OCI-M2 (cell line): ENCODE data around the gene TSPO.
A peak's percentile ranks its signal among the peaks of the same experiment; 100 is the strongest.
"Not testable (repeated sequence)": the region's sequence is repeated elsewhere in the genome, so short reads cannot be mapped to it uniquely, and the experiment has no call there.

ENCODE experiments used
- DNase-seq: peaks from one replicate; lab custom pipeline; 2025; ENCODE audit not compliant: unreplicated experiment; lab: John Stamatoyannopoulos, UW

TSPO gene

GRCh38 chr22:43151251-43152002 lies at the start of gene TSPO:
Gene TSPO, plus strand, starts transcription at chr22:43151559. Its CDS starts 7,680 bp downstream, at chr22:43159239.
- no peak for DNase-seq

GRCh38 chr22:43104056-43104625 lies 47.2 kb upstream of the TSPO start:
- DNase-seq: peak; percentile 58

DNA sequence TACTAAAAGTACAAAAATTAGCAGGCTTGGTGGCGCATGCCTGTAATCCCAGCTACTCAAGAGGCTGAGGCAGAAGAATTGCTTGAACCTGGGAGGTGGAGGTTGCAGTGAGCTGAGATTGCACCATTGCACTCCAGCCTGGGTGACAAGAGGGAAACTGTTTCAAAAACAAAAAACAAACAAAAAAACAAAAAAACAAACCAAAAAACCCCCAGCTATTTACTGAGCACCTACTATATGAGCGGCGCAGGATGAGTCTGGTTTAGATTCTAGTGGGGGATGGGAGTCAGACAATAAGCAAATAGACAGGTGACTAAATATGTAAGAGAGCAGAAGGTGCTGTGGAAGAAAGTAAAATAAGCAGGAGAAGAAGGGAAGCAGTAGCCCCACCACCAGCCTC lies 46.4 kb upstream of the TSPO start:
- not testable (repeated sequence) for DNase-seq

- no peak for DNase-seq
Measured at GRCh38 chr22:43106302-43106701, 45.1 kb upstream of the TSPO start.

GRCh38 chr22:43109511-43109910 lies 41.8 kb upstream of the TSPO start:
- no peak for DNase-seq

DNA sequence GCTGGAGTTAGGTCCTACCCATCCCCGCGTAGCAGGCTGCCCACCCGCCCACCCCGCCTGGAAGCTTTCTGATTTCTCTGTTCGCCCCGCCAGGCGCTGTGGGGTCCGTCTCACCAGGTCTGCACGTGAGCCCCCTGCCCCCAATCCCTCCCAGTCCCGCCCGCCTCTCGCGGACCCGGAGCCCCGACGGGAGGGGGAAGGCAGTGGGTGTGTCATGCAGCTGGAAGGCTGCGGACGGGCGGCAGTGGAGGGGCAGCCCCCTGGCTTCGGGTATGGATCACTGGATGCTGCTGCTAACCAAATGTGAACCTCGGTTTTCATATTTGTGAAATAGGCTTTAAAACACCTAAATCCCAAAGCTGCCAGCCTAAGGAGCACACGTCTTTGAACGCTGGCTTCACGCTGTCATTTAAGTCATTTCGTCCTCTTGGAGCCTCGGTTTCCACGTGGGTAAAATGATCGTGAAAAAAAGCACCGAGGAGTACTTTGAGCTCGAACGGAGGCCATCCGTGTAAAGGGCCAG lies 41.4 kb upstream of the TSPO start:
- DNase-seq: no peak

DNA sequence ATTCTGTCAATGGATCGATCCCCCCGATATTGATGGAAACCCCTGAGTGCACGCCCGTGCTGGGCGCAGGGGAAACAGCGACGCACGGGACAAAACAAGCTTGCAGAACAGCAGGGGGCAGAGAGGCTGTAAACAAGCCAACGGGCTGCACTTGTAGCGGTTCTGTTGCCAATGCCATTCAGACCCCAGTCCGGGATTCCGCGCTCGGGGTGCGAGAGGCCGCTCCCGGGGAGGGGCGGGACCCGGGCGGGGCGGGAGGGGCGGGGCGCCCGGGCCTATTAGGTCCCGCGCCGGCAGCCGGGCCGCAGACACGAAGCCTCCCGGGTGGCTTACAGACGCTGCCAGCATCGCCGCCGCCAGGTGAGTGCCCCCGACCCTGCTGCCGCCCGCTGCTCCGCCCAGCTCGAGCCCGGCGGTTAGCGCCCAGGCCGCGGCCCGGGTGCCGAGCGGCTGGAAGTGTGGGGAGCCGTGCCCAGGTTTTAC lies 40.9 kb upstream of the TSPO start, which contains the start of gene BIK:
BIK (plus strand) TSS at position 307 of the 483 bp plus-strand sequence. CDS start 13,273 bp downstream, outside the sequence.
- DNase-seq: no peak

- no peak for DNase-seq
Measured at GRCh38 chr22:43110927-43111623, 40.3 kb upstream of the TSPO start.

DNA sequence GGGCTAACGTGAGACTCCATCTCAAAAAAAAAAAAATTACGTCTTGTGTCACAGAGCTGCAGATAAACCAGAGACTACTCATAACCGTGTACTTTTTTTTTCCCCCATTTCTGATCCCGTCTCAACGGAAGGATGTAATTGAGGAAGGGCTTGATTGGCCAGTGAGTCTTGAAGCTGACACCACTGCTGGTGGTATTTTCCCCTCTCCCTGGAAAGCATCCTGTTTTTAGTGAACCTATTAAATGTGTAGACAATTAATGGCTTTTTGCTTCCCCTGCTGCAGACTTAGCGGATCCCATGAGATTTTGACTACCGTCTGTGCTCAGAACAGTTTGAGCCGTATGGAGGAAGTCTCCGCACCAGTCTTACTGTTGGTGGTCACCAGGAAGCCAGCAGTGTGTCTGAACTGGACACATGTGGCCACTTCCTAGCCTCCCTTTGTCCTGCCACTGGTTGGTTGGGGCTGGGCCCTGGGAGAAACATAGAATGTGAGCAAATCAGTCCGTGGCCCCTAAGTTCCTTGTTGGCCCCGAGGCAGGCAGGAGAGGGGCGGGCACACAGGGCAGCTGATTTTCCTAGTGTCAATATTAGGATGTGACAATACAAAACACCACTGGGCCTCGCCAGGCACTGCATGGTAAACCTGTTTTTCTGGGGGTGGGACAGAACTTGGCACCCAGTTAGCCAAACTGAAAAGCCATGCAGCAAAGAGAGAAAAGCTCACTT lies 37.7 kb upstream of the TSPO start:
- no peak for DNase-seq

GRCh38 chr22:43114958-43115357 lies 36.4 kb upstream of the TSPO start:
- DNase-seq: no peak

DNA sequence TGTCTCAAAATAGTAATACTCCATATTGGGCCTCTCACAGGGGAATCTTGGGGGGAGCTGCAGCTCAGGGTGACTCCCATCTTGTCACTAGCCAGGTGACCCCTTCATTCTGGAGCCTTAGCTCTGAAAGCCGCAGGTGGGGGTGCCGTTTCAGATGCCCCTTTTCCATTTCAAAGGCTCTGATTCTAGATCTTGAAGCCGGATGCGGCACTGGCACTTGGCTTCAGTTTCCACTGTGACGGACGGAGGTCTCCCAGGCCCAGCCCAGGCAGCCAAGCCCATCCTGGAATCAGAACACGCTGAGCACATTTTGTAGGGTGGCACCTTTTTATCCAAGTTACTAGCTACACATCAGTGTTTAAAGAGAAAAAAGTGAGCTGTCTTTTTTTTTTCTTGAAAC lies 34.4 kb upstream of the TSPO start:
- no peak for DNase-seq

DNA sequence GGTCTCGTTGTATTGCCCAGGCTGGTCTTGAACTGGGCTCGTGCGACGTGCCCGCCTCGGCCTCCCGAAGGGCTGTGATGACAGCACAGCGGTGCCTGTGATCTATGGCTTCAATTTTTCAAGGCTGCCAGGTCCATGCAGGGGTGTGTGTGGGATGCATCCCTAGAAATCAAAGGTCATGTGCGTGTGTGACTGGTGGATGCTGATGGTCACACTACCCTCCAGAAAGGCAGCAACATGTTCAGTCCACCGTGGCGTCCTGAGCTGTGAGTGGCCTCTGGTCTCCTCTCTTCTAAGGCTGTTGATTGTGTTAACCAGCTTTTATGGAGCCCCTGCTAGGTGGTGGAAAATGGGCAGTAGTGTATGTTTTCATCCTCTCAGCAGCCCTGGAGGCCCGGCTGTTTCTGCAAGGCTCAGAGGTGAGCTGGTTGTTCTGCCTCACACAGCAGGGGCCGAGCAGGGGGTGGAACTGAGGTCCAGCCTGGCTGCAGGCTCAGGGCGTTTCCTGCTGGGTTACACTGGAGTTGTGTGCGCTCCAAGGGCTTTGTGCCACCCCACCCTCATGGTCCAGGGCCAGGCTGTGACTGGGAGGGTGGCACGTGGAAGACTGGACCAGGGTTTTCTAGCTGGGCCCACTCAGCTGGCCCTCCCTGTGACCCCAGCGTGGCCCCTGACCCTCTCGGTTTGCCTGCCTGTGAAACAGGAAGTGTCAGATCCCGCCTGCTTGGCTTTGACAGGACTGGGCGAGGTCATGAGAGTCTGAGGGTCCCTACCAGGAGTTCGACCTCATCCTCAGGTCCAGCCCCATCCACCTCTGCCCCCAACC lies 33.1 kb upstream of the TSPO start:
- no peak for DNase-seq

DNA sequence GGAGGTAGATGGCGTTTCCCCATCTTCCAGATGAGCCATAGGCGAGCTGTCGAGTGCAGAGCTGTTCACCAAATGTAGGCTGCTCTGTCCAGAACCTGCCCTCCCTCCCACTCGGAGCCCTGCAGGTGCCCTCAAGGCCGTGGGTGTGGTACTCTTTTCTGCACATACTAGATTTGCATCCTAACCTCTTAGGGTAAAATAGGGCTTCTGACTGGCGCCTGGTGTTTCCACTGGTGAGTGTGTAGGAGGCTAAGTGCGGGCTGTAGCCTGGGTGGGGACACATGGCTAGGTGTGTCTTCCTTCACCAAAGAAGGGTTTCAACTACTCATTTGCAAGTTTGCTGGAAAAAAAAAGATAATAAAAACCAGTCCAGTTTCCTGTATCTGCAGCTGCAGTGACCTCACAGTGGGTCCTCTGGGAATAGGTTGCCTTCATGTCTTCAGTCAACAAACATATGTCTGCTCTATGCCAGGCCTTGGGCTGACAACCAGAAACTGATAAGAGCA lies 32.4 kb upstream of the TSPO start:
- DNase-seq: no peak

DNA sequence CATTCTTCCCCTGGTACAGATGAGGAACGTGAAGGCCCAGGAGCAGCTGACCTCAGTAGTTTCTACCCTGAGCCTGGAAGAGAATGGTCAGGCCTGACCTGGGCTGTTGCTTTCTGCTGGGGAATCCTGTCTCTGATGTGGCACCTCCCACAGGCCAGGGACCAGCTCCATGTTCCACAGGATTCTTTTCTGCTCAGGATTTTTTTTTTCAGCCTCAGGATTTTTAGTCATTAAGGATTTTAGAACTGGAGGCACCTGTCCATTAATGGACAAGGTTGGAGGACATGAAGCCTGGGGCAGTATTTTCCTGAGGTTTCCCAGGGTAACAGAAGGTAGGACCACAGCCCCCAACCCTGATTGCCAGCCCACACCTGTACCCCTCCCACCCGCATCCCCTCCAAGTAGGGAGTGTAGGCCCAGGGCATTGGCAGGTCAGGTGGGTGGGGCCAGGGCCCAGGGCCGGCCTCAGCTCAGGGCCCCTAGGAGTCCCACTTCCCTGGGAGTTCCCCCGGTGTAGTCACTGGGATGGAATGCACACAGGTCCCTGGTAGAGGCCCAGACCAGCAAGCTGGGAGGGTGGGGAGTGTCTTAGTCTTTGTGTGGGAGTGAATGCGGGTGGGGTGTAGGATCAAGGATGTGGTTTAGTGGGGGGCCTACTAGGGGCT lies 24.7 kb upstream of the TSPO start:
- DNase-seq: no peak

- no peak for DNase-seq
Measured at GRCh38 chr22:43127166-43127908, 24.0 kb upstream of the TSPO start.

- DNase-seq: no peak
Measured at GRCh38 chr22:43128116-43128515, 23.2 kb upstream of the TSPO start.

- no peak for DNase-seq
Measured at GRCh38 chr22:43128928-43129424, 22.4 kb upstream of the TSPO start.
